HEK293T (cell line): ENCODE data around the gene TTC13.

Experiments used
- ARNT ChIP-seq: fragments of 450-650 bp; IDR thresholded peaks from 2 replicates; pipeline ENCODE4 v1.6.1; 2017; ENCODE audit warnings: mild to moderate bottlenecking
- BHLHE40 ChIP-seq: fragments of 450-650 bp; IDR thresholded peaks from 2 replicates; pipeline ENCODE4 v1.6.1; 2016; ENCODE audit warnings: mild to moderate bottlenecking, moderate library complexity, borderline replicate concordance
- ELF4 ChIP-seq: fragments of 450-650 bp; IDR thresholded peaks from 2 replicates; pipeline ENCODE4 v1.6.1; 2017; ENCODE audit warnings: antibody characterized with exemption
- FOXA1 ChIP-seq: fragments of 450-650 bp; IDR thresholded peaks from 2 replicates; pipeline ENCODE4 v1.6.1; 2016; ENCODE audit warnings: mild to moderate bottlenecking
- FOXK2 ChIP-seq: fragments of 450-650 bp; IDR thresholded peaks from 2 replicates; pipeline ENCODE4 v1.6.1; 2016; ENCODE audit warnings: mild to moderate bottlenecking
- FOXM1 ChIP-seq: fragments of 450-650 bp; IDR thresholded peaks from 2 replicates; pipeline ENCODE4 v1.6.1; 2017; ENCODE audit warnings: mild to moderate bottlenecking, borderline replicate concordance
- HDGF ChIP-seq: fragments of 450-650 bp; IDR thresholded peaks from 2 replicates; pipeline ENCODE4 v1.6.1; 2017; ENCODE audit warnings: antibody characterized with exemption, borderline replicate concordance
- LEF1 ChIP-seq: fragments of 450-650 bp; IDR thresholded peaks from 2 replicates; pipeline ENCODE4 v1.6.1; 2017; ENCODE audit warnings: mild to moderate bottlenecking, borderline replicate concordance
- NFRKB ChIP-seq: fragments of 450-650 bp; IDR thresholded peaks from 2 replicates; pipeline ENCODE4 v1.6.1; 2016; ENCODE audit warnings: mild to moderate bottlenecking, moderate library complexity
- PKNOX1 ChIP-seq: fragments of 450-650 bp; IDR thresholded peaks from 2 replicates; pipeline ENCODE4 v1.6.1; 2016
- SP1 ChIP-seq: fragments of 450-650 bp; IDR thresholded peaks from 2 replicates; pipeline ENCODE4 v1.6.1; 2017
- SUZ12 ChIP-seq: fragments of 450-650 bp; IDR thresholded peaks from 2 replicates; pipeline ENCODE4 v1.6.1; 2016; ENCODE audit warnings: mild to moderate bottlenecking
- TARDBP ChIP-seq: fragments of 450-650 bp; IDR thresholded peaks from 2 replicates; pipeline ENCODE4 v1.6.1; 2016

GRCh38 chr1:231019711-231020110, 41.0 kb upstream of the TTC13 start:
- no peak for TF ChIP-seq SUZ12
- no peak for TF ChIP-seq PKNOX1
- no peak for TF ChIP-seq HDGF
- no peak for TF ChIP-seq FOXM1
- no peak for TF ChIP-seq FOXK2
- TF ChIP-seq NFRKB = no peak
- TF ChIP-seq ELF4 = no peak
- TF ChIP-seq SP1 = no peak
- TF ChIP-seq FOXA1 = no peak
- TF ChIP-seq TARDBP = no peak
- TF ChIP-seq LEF1 = no peak
- TF ChIP-seq BHLHE40 = no peak
- no peak for TF ChIP-seq ARNT
